Non-pigmented ciliary epithelial cell (primary cell): Measurements from ENCODE around the gene PNPLA3.

Experiments
- DNase-seq: peaks from one replicate; pipeline ENCODE4 v3.0.0-alpha.2; 2010; ENCODE audit warnings: low read depth

Gene PNPLA3

DNA sequence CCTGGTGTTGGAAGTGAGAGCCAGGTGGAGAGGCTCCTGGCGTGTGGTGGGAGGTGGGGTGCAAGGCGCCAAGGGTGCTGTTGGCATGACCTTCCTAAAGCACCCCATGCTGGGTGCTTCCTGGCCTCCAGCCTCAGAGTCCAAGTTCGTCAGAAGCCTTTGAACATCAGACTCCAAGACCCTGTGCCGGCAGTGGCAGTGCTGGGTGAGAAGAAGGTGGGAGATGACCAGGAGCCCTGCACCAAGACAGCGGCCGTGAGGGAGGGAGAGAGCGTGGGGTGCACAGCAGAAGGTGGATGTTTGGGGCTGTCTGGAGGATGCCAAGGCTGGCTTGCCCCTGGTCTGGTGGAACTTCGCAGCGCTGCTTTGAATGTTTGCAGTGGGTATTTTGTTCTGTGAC, 70.8 kb downstream of the PNPLA3 start:
- no peak for DNase-seq

DNA sequence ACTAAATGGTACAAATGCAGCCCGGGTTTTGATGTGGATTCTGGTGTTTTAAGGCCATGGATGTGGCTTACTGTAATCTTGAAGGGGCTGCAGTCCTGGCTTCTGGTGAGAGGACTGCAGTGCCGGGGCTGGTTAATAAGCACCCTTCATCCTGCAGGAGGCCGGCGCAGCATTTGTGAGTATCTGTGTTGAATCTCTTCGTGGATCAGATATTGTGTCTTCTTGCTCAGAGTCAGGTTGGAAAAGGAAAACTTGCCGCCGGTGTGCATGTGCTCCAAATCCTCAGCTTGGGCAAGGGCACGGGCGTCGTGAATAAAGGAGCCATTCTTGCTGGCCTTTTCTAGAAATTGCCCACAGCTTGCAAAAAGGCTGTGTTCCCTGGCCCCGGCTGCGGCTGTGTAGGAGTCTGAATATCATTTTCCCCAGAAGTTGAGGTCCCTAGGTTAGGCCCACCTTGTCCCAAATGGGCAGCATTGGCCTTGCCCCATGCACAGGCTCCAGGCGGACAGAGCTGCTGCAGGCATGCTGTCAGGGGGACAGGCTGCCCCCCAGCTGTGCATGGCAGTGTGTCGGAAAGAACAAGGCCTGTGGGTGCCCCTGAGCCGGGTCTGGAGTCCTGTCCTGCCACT, 71.6 kb downstream of the PNPLA3 start:
- no peak for DNase-seq

DNA sequence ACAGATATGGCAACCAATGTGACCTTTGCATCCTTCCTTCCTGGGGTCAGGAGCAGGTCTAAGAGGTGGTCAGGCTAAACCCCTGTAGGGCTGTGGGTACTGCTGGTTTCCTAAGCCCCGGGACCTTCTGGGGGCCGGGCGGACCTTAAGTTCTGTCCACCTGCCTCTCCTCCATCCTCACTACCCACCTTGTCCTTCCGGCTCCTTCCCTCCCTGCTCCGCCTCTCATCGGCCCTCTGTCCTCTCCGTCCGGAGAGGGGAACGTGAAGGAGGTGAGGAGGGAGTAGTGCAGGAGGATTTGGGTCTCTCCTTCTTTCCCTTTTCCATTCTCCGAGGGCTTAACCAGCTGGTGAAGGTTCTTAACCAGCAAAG, 72.2 kb downstream of the PNPLA3 start:
- no peak for DNase-seq

DNA sequence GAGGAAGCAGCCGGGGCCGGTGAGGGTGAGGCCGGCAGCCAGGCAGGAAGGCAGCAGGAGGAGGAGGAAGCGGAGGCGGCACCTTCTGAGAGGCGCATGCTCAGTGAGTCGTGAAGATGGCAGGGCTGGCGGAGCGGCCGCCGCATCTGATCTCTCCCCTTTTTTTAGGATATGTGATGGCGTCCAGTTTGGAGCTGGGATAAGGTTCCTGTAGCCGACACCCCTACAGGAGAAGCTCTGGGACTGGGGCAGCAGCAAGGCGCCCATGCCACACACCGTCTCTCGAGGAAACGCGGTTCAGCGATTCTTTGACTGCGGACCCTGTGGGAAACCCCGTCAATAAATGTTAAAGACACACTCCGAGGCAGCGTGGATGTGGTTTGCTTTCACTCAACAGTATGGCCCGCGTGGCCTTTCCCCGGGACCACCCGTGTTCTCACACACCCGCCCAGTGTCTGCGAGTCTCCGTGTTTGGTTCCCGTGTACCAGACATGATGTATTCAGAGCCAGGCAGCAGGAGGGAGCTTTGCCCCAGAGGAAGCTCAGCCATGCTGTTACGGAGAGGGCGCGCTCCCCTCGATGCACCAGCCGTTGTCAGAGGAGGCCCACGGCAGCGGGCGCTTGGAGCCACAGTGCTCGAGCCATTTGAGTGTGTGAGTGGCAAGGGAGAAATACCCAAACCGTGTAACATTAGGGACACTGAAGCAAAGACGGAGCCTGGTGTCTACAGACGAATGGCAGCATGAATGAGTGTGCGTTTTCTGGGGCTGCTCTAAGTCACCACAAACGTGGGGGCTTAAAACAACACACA, 72.8 kb downstream of the PNPLA3 start:
- DNase-seq, result no peak

DNA sequence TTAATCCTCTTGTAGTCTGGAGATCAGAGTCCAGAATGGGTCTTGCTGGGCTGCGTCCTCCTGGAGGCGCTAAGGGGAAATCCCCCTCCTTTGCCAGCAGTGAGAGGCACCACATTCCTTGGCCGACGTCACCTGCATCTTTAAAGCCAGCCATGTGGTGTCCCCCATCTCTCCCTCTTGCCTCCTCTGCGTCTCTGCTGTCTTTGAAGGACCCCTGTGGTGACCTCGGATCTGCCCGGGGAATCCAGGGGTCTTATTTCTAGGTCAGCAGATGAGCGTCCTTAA, 73.3 kb downstream of the PNPLA3 start:
- no peak for DNase-seq
